Ectodermal cell (in vitro differentiated cells): ENCODE measurements around the gene SORCS2.

Experiments used
- H3K27ac ChIP-seq: 2 replicates; pipeline ENCODE4 v1.7.0; 2013; ENCODE audit warnings: mild to moderate bottlenecking, low read depth, low read length; ENCODE audit not compliant: insufficient read depth, poor library complexity, severe bottlenecking
- H3K27me3 ChIP-seq: 2 replicates; pipeline ENCODE4 v1.7.0; 2013; ENCODE audit warnings: mild to moderate bottlenecking, low read length; ENCODE audit not compliant: insufficient read depth, control insufficient read depth, poor library complexity, severe bottlenecking
- H3K36me3 ChIP-seq: one replicate; pipeline ENCODE4 v1.7.0; 2013; ENCODE audit warnings: low read length; ENCODE audit not compliant: control insufficient read depth, insufficient read depth
- H3K4me1 ChIP-seq: one replicate; pipeline ENCODE4 v1.7.0; 2013; ENCODE audit warnings: low read length; ENCODE audit not compliant: control insufficient read depth, insufficient read depth
- H3K4me3 ChIP-seq: 2 replicates; pipeline ENCODE4 v1.7.0; 2013; ENCODE audit warnings: low read depth, low read length, control low read depth; ENCODE audit not compliant: insufficient read depth
- H3K9me3 ChIP-seq: 2 replicates; pipeline ENCODE4 v1.7.0; 2013; ENCODE audit warnings: mild to moderate bottlenecking, low read length, moderate library complexity; ENCODE audit not compliant: control insufficient read depth
- WGBS, 2 experiments: methylation state at CpG; one replicate each; pipeline ENCODE4 v1.1.7; 2013; ENCODE audit warnings: missing lambda C conversion rate in 2 of 2; 5-methylcytosine and 5-hydroxymethylcytosine counted together

SORCS2 gene

DNA sequence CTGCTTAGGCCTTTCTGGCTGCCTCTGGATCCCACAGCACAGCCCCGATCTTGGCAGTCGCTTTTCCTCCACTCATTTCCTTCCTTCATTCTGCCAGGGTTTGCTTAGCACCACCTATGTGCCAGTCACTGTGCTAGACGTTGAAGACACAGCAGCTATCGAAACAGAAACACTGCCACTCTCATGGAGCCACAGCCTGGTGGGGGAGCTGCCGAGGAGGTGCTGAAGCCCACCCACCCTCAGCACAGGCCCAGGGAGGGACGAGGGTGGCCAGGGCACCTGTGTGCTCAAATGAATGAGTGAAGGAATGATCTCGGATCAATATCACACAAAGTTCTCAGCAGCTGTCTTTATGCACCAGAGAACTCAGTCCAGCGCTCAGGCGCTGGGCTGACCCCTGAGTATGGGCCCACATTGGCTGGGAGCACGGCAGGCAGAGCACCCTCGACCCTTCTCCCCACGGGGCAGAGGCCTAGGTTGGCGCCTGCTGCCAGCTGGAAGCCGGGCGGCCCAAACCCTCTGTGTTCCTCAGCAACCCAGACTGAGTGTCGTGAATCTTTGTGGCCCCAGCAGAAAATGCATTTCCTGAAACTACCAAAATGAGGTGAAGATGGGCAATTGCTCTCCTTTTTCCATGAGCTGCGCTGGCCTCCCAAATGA, 108.9 kb downstream of the SORCS2 start:
- Histone ChIP-seq H3K4me3 (no peak overlapping the region), H3K4me1 (peaks cover 37% of the 10 kb centered on the region), H3K27ac (no peak overlapping the region), H3K27me3 (no peaks in the 10 kb centered on the region), H3K9me3 (no peaks in the 10 kb centered on the region), H3K36me3 (no peaks in the 10 kb centered on the region)
- 93 to 95% methylated on average over 17 of the region's 17 CpGs for WGBS, 2 experiments

DNA sequence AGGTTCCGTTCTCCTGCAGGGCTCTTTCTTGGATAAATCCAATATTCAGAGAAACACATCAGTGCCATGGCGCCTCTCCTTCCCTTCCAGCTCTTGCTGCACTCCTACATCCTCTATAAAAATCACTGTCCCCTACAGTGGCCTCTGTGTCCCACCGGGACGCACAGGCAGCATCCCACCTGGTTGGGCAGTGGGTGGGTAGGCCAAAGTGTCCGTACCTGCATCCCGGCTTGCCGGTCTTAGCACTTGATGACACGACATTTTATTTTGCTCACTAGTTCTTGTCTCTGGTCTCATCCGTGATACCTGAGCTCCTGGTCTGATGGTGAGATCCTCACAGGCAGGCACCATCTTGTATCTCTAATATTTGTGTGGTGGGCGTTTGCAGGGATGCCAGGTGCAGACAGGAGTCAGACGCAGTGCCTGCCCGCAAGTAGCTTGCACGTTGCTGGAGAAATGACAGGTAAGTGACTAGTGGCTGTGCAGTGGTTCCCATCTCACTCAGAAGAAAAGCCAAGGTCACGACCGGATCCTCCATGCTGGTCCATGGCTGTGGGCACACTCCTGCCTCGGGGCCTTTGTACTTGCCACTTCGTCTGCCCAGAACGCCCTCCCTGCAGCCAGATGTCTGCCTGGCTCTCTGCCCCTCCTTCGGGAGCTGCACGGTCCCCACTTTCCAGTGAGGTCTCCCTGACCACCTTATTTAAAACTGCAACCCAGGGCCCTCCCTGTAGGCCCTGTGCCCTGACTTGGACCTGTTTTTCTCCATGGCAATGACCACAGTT, 109.7 kb downstream of the SORCS2 start:
- Histone ChIP-seq H3K4me3 (no peak overlapping the region), H3K9me3 (no peaks in the 10 kb centered on the region), H3K27me3 (no peaks in the 10 kb centered on the region), H3K36me3 (no peaks in the 10 kb centered on the region), H3K4me1 (peaks cover 37% of the 10 kb centered on the region), H3K27ac (no peak overlapping the region)
- 92 to 93% methylated on average over 20 of the region's 20 CpGs for WGBS, 2 experiments

DNA sequence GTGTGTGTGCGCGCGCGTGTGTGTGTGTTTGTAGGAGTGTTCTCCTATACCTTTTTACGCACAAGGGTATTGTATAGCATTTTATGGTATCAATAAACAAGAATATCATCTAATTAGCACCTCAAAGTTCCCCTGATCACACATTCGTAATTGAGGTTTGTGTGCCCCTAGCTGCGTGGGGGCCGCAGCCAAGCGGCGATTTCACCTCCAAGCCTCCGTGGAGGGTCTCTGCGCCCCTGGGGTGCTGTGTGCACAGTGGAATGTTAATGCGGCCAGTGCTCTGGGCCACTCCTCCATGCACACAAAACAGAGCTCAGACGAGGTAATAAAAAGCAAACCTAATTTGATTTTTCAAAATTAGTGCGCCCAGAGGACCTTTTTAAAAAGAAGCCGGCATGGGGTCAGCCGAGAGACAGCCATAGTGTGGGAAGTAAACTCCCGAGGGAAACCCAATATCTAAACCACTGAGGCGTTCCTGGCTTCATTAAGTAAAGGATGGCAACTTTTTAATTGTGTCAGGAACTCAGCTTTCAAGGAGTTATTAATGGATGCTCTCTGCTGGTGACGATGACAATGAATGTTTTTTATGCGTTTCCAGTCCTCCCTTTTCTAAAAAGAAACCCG, 110.6 kb downstream of the SORCS2 start:
- peaks cover 30% of the 10 kb centered on the region for H3K4me1 ChIP-seq
- H3K27ac ChIP-seq = no peak overlapping the region
- H3K9me3 ChIP-seq = no peaks in the 10 kb centered on the region
- no peaks in the 10 kb centered on the region for H3K36me3 ChIP-seq
- 77 to 79% methylated on average over 20 to 22 of the region's 22 CpGs for WGBS, 2 experiments
- H3K4me3 ChIP-seq = no peak overlapping the region
- H3K27me3 ChIP-seq = no peaks in the 10 kb centered on the region

DNA sequence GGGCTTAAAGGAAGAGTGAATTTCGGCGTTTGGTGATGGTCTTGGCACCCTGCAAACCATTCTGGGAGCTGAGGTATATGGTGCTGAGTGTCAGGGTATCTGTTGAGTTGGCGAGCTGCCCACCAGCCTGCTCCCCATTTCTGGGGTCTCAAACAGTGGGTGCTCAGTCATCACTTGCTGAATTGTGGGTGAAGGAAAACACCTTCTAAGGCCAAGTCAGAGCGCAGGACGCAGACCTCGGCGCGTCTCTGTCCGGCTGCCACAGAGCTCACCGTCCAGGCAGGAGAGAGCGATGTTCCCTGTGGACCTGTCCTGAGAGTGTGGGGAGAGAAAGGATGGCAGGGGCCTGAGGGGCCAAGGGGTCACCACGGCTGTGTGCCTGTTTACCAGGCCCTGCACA, 111.2 kb downstream of the SORCS2 start:
- H3K36me3 ChIP-seq = no peaks in the 10 kb centered on the region
- no peak overlapping the region for H3K27ac ChIP-seq
- no peak overlapping the region for H3K4me3 ChIP-seq
- 96% methylated on average over 12 of the region's 12 CpGs for WGBS, 2 experiments
- H3K9me3 ChIP-seq = no peaks in the 10 kb centered on the region
- no peaks in the 10 kb centered on the region for H3K27me3 ChIP-seq
- H3K4me1 ChIP-seq = peaks cover 24% of the 10 kb centered on the region

DNA sequence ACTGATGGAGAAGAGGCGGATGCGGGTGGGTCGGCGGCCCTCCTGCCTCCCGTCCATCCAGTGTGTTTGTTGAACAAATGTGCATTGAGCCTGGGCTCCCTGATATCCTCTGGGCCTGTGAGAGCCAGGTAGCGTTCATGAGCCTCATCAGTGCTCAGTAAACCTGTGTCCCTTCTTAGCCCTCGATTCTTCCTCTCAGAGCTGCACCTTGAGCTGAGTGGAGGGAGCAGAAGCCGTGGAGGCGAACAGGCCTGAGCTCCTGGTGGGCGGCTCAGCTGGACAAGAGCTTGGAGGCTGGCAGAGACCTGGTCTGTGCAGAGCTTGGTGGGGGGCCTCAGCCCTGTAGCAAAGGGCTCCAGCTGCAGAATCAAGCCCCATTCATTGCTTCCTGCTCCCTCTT, 112.1 kb downstream of the SORCS2 start:
- H3K27me3 ChIP-seq = no peaks in the 10 kb centered on the region
- H3K36me3 ChIP-seq = no peaks in the 10 kb centered on the region
- no peak overlapping the region for H3K27ac ChIP-seq
- peaks cover 23% of the 10 kb centered on the region for H3K4me1 ChIP-seq
- no peaks in the 10 kb centered on the region for H3K9me3 ChIP-seq
- H3K4me3 ChIP-seq = no peak overlapping the region
- WGBS, 2 experiments = 84 to 87% methylated on average over 10 of the region's 10 CpGs

DNA sequence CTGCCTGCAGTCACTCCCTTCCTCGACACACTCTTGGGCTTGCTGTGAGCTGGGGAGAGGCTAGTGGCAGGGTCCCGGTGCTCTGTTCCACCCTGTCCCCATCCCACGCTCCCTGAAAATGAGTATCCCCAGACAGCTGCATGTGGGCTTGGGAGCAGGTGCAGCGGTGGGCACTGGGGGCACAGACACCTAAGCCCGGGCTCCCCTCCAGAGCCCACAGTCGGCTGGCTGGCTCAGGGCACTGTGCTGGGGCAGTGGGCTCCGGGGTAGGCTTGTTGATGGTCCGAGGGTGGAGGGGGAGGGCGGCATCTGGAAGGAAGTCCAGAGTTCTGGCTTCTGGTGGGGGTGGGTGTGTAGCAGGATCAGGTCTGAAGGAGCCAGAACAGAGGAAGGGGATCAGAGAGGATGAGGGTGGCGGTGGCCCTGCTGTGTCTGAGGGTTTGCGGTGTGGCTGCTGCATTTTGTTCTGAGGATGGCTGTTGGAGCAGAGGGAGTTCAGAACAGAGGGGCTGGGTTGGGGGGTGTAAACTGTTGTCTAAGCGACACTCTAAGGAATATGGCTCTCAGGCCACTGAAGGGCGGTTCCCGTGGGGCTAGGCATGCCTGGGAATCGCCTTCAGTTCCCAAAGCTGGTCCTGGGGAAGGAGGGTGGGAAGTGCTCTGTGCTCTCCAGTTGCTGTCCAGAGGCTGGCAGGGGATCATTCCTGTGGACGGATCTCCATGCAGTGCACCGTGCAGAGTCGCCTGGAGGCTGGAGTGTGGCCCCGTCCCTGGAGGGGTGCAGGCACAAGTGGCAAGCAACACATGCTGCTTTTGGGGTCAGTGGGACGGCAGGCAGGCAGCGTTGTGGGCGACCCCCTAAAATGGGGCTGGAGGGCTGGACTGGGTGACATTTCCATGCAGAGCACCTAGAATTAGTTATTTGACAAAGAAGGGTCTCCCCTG, 114.0 kb downstream of the SORCS2 start:
- 84 to 86% methylated on average over 22 of the region's 22 CpGs for WGBS, 2 experiments
- Histone ChIP-seq H3K27me3 (no peaks in the 10 kb centered on the region), H3K9me3 (no peaks in the 10 kb centered on the region), H3K4me3 (no peak overlapping the region), H3K36me3 (no peaks in the 10 kb centered on the region), H3K4me1 (peaks cover 17% of the 10 kb centered on the region), H3K27ac (no peak overlapping the region)

DNA sequence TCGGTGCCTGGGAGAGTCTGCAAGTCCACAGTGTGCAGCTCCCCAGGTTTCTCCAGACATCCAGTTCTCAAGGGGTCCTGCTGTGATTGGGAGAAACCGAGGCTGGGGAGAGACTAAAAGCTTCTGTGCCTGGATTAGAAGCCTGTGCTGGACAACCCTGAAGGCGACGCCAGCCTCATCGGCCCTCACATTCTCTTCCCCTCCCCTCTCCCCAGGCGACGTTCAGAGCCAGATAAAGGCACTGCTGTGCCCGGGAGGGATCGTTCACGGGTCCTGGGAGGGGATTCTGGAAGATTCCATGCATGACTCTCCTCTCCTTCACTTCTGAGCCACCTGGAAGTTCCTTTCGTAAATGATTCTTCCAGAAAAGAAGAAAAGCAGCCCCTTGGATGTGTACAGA, 114.6 kb downstream of the SORCS2 start:
- 72 to 77% methylated on average over 11 of the region's 11 CpGs for WGBS, 2 experiments
- Histone ChIP-seq H3K4me3 (no peak overlapping the region), H3K27ac (no peak overlapping the region), H3K9me3 (no peaks in the 10 kb centered on the region), H3K27me3 (no peaks in the 10 kb centered on the region), H3K4me1 (peaks cover 17% of the 10 kb centered on the region), H3K36me3 (no peaks in the 10 kb centered on the region)

DNA sequence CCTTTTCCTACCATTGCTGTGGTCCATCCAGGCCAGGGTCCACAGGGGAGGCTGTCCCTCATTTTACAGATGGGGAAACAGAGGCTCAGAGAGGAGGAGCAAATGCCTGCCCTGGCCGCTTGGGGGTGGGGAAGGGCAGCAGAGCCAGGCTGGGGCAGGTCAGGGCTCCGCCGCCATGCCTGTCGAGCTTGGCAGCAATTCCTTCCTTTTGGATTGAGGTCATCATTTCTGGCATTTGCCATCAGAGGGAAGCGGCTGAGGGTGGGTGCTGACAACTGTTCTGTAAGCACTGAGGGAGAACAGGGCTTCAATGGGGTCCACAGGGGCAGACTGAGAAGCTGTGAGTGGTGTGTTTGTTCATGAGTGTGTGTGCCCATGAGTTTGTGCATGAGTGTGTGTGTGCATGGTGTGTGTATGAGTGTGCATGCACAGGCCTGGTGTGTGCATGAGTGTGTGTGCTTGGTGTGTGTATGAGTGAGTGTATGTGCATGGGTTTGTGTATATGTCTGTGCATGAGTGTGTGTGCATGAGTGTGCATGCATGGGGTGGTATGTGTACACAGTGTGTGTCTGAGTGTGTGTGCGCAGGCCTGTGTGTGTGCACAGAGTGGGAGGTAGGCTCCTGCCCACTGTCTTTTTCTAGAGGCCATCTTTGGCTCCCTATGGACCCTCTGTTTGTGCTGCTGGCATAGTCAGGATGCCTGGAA, 115.2 kb downstream of the SORCS2 start:
- H3K4me1 ChIP-seq = peaks cover 17% of the 10 kb centered on the region
- H3K27ac ChIP-seq = no peak overlapping the region
- 92 to 93% methylated on average over 6 of the region's 6 CpGs for WGBS, 2 experiments
- no peaks in the 10 kb centered on the region for H3K36me3 ChIP-seq
- H3K9me3 ChIP-seq = no peaks in the 10 kb centered on the region
- H3K4me3 ChIP-seq = no peak overlapping the region
- no peaks in the 10 kb centered on the region for H3K27me3 ChIP-seq

DNA sequence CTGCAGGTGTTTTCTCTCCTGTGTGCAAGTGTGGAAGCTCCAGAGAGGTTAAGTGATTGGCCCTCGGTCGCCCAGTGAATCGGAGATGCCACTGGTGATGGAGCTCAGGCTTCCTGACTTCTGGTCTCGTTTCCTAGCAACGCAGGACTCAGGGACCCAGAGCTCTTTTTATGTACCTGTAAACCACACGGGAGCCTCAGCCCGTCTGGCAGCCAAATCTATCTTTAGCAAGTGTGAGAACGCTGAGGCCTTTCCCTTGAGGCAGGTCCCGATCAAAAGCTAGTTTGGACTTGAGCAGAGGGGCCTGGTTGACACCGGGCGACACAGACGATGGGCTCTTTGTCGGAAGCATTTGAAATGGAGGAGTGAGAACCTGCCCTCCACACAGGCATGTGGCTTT, 116.8 kb downstream of the SORCS2 start:
- H3K4me1 ChIP-seq = peaks cover 23% of the 10 kb centered on the region
- no peak overlapping the region for H3K27ac ChIP-seq
- H3K27me3 ChIP-seq = no peaks in the 10 kb centered on the region
- H3K4me3 ChIP-seq = no peak overlapping the region
- WGBS, 2 experiments = 84 to 85% methylated on average over 13 of the region's 13 CpGs
- no peaks in the 10 kb centered on the region for H3K9me3 ChIP-seq
- H3K36me3 ChIP-seq = no peaks in the 10 kb centered on the region
